Measurements from ENCODE around the gene CCL26. TPM values are rescaled to one million over a fixed set of nuclear protein-coding genes. Genes with fewer than 3 reads are reported as not detected.

The CCL26 gene
- total and polyA plus RNA-seq, 2 donors from 2014 or later, result 0.88 TPM; not detected in 1

- Histone ChIP-seq H3K9ac (ENCODE audit: low read length in 3 of 3) (no peak overlapping the region), H3K4me3 (ENCODE audit: low read length in 3 of 3) (no peak overlapping the region), H3K9me3 (ENCODE audit: control insufficient read depth in 2 of 3, insufficient read depth in 1 of 3, low read length in 3 of 3) (peaks cover 0 to 3% (median 0%) of the 10 kb centered on the region in 3 donors), H3K4me1 (ENCODE audit: control insufficient read depth in 2 of 3, insufficient read depth in 2 of 3, low read depth in 1 of 3, low read length in 3 of 3) (no peaks in the 10 kb centered on the region), H3K27me3 (ENCODE audit: control insufficient read depth, insufficient read depth, low read length) (no peaks in the 10 kb centered on the region), H3K27ac (ENCODE audit: low read depth in 2 of 2, low read length in 2 of 2) (no peak overlapping the region), H3K36me3 (ENCODE audit: control insufficient read depth in 2 of 3, insufficient read depth in 3 of 3, low read length in 3 of 3) (no peaks in the 10 kb centered on the region)
- DNase-seq, result no peak
- no peak for FAIRE-seq
- no peak for TF ChIP-seq CTCF (IDR thresholded peaks at IDR 0.05; ENCODE audit: borderline replicate concordance, extremely low read depth, insufficient read depth)
- intact Hi-C loops (cut with DNase I), result no loop called here
Measured at GRCh38 chr7:75811894-75812678, 40.1 kb upstream of the CCL26 start.

- Histone ChIP-seq H3K27me3 (ENCODE audit: control insufficient read depth, insufficient read depth, low read length) (no peaks in the 10 kb centered on the region), H3K4me3 (ENCODE audit: low read length in 3 of 3) (no peak overlapping the region), H3K27ac (ENCODE audit: low read depth in 2 of 2, low read length in 2 of 2) (no peak overlapping the region), H3K4me1 (ENCODE audit: control insufficient read depth in 2 of 3, insufficient read depth in 2 of 3, low read depth in 1 of 3, low read length in 3 of 3) (no peaks in the 10 kb centered on the region), H3K36me3 (ENCODE audit: control insufficient read depth in 2 of 3, insufficient read depth in 3 of 3, low read length in 3 of 3) (no peaks in the 10 kb centered on the region), H3K9me3 (ENCODE audit: control insufficient read depth in 2 of 3, insufficient read depth in 1 of 3, low read length in 3 of 3) (peaks cover 0 to 11% (median 0%) of the 10 kb centered on the region in 3 donors), H3K9ac (ENCODE audit: low read length in 3 of 3) (no peak overlapping the region)
- intact Hi-C loops (cut with DNase I), result no loop called here
- no peak for TF ChIP-seq CTCF (IDR thresholded peaks at IDR 0.05; ENCODE audit: borderline replicate concordance, extremely low read depth, insufficient read depth)
- DNase-seq (no peak), FAIRE-seq (no peak)
Measured at GRCh38 chr7:75809396-75809795, 37.4 kb upstream of the CCL26 start.

- peaks cover 0 to 11% (median 0%) of the 10 kb centered on the region in 3 donors for H3K9me3 ChIP-seq (ENCODE audit: control insufficient read depth in 2 of 3, insufficient read depth in 1 of 3, low read length in 3 of 3)
- TF ChIP-seq CTCF (IDR thresholded peaks at IDR 0.05; ENCODE audit: borderline replicate concordance, extremely low read depth, insufficient read depth), result no peak
- no peaks in the 10 kb centered on the region for H3K36me3 ChIP-seq (ENCODE audit: control insufficient read depth in 2 of 3, insufficient read depth in 3 of 3, low read length in 3 of 3)
- no peak for FAIRE-seq
- no peak overlapping the region for H3K27ac ChIP-seq (ENCODE audit: low read depth in 2 of 2, low read length in 2 of 2)
- DNase-seq, result no peak
- H3K4me1 ChIP-seq (ENCODE audit: control insufficient read depth in 2 of 3, insufficient read depth in 2 of 3, low read depth in 1 of 3, low read length in 3 of 3), result no peaks in the 10 kb centered on the region
- no peak overlapping the region for H3K4me3 ChIP-seq (ENCODE audit: low read length in 3 of 3)
- H3K9ac ChIP-seq (ENCODE audit: low read length in 3 of 3), result no peak overlapping the region
- no peaks in the 10 kb centered on the region for H3K27me3 ChIP-seq (ENCODE audit: control insufficient read depth, insufficient read depth, low read length)
- intact Hi-C loops (cut with DNase I), result no loop called here
Measured at GRCh38 chr7:75808106-75808505, 36.1 kb upstream of the CCL26 start.
